GM10847 (cell line): ENCODE results near the gene TMEM120B.

Source experiments
- POLR2A ChIP-seq: IDR thresholded peaks from 2 replicates; pipeline ENCODE4 v1.6.1; 2011; ENCODE audit not compliant: insufficient read length; ENCODE audit errors: extremely low read depth

Gene TMEM120B

DNA sequence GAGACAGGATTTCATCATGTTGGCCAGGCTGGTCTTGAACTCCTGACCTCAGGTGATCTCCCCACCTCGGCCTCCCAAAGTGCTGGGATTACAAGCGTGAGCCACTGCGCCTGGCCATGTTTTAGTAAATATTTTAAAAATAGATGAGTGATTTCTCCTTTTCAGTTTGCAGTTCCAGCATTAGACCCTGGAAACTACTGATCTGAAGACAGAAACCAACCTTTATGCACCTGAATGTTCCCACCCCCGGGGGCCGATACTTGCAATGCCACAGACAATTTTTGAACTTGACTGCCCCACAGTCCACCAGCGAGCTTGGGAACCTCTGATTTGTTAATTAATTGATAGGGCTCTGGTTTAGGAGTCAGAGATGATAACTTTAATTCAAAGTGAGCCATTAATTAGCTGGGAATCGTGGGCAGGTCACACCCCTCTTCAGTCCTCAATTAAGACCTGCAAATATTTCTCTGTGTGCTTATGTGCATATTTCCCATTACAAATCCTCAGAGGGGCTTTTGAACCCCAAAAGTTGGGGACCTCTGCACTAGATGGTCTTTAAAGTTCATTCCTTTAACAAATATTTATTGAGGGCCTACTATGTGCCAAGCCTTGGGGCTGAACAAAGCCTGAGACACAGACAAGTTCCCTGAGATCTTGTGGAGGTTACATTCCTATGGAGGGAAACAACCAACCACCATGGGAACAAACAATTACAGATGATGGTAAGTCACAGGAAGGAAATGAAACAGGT is 4.1 kb upstream of the TMEM120B start:
- no peak for TF ChIP-seq POLR2A

- no peak for TF ChIP-seq POLR2A
Observed at GRCh38 chr12:121709478-121709961, 3.0 kb upstream of the TMEM120B start.

- no peak for TF ChIP-seq POLR2A
Observed at GRCh38 chr12:121711361-121712189, 977 bp upstream of the TMEM120B start.

DNA sequence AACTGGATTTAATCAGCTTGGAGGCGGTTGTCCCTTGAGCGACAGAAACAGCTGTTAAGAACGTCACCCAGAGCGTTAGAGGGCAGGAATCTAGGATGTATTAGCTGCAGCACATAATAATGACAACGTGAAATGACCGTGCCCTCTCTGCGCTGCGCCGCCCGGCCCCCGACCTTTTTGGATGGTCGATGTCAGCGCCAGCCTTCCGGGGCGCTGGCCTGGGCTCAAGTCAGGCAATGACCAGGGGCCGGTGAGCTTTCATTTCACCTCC is 427 bp upstream of the TMEM120B start:
- TF ChIP-seq POLR2A, result no peak

GRCh38 chr12:121713257-121713777 is 765 bp downstream of the TMEM120B start:
- no peak for TF ChIP-seq POLR2A

GRCh38 chr12:121713793-121714192 is 1.2 kb downstream of the TMEM120B start:
- no peak for TF ChIP-seq POLR2A

DNA sequence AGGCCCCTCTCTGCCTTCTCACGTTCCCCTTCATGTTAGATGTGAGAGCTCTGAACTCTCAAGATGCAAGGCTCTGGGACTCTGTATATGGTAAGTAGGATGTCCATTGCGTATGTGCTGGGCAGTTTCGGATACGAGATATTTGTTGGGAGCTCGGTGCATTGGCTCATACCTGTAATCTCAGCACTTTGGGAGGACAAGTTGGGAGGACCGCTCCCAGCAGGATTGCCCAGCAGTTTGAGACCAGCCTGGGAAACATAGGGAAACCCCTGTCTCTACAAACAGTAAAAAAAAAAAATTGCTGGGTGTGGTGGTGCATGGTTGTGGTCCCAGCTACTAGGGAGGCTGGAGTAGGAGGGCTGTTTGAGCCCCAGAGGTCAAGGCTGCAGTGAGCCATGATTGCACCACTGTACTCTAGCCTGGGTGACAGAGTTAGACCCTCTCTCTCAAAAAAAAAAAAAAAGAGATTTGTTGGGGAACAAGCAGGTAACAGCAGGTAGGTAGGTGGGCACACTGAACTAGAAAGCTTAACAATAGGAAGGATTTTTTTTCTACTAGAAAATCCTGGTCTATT is 3.4 kb downstream of the TMEM120B start:
- no peak for TF ChIP-seq POLR2A

DNA sequence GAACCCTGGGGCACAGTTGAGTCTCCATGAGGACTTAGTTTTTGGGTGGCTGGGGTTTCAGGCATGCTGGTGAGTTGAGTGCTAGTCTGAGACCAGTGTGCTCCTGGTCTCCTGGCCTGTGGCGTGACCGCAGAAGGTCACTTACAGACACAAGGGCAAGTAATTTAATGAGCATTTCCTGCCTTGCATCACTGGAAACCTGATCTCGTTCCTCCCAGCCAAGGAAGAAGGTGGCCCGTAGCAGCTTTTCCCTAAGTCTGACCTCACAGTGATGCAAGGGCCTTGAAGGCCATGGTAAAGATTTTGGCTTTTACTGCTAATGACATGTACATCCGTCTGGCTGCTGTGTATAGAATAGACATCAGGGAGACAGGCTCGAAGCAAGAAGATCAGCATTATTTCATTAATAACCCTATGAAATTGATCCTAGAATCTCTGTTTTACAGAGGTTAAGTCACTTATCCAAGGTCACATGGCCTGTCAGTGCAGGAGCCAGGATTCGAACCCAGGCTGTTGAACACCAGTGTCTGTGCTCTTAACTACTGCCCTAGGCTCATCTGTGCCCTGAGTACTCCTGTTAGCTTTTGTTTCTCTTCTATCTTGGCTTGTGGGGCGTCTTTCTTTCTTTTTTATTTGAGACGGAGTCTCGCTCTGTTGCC is 4.6 kb downstream of the TMEM120B start:
- TF ChIP-seq POLR2A, result no peak

- TF ChIP-seq POLR2A, result no peak
Observed at GRCh38 chr12:121718653-121719239, 6.2 kb downstream of the TMEM120B start.

GRCh38 chr12:121719926-121720414 is 7.4 kb downstream of the TMEM120B start:
- no peak for TF ChIP-seq POLR2A

- TF ChIP-seq POLR2A, result no peak
Observed at GRCh38 chr12:121720762-121721161, 8.2 kb downstream of the TMEM120B start.

- no peak for TF ChIP-seq POLR2A
Observed at GRCh38 chr12:121722511-121722910, 10.0 kb downstream of the TMEM120B start.

DNA sequence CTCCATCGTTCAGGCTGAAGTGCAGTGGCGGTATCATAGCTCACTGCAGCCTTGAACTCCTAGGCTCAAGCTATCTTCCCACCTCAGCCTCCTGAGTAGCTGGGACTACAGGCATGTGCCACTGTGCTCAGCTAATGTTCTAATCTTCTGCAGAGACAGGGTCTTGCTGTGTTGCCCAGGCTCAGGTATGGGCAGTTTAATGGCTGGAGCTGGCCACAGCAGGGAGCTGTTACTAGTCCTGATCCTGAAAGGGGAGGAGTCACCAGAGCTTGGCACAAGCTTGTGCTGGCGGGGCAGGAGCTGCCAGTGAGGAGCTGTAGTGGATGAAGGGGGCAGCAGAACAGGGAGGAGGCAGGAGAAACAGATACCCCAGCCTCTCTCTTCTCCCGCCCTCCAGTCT is 10.6 kb downstream of the TMEM120B start:
- TF ChIP-seq POLR2A, result no peak

DNA sequence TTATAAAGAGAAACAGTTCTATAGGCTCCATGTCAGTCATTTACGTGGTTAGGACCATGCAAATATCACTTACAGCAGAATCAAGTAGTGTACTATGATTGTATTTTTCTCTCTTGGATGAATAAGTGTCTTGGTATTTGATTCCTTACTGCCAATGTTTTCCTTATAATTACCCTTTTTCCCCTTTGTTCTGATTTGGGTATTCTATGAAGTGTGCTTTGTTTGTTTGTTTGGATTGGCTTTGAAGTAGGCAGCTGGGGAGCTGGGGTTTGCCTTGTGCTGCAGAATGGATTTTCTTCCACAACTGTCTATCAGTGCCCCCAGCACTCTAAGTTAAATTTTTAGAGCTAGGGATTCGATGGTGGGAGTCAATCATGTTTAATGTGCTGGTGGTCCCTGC is 12.4 kb downstream of the TMEM120B start:
- TF ChIP-seq POLR2A, result no peak

DNA sequence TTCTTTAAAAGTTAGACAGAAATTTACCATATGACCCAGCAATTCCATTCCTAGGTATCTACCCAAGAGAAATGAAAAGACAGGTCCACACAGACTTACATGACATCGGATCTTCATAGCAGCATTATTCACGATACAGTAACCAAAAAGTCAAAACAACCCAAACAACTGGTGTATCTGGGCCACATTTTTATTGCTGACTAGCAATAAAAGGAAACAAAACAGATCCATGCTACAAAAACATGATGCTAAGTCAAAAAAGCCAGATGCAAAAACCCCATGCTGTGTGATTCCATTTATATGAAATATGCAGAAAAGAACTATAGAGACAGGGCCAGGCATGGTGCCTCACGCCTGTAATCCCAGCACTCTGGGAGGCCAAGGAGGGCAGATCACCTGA is 12.9 kb downstream of the TMEM120B start:
- no peak for TF ChIP-seq POLR2A

GRCh38 chr12:121729021-121729420 is 16.5 kb downstream of the TMEM120B start:
- no peak for TF ChIP-seq POLR2A
